HCT116 (cell line): Measurements from ENCODE around the gene ARL6IP4. TPM values are rescaled to one million over a fixed set of nuclear protein-coding genes. Genes with fewer than 3 reads are reported as not detected.

Experiments used
- ATAC-seq: fragments of 200-7000 bp; cut with Tn5 transposase; 2 replicates; pipeline ENCODE4 v1.9.1; 2020; ENCODE audit warnings: mild to moderate bottlenecking, moderate library complexity
- BruUV-seq: library from RNA; stranded (reverse); fragments of 400-500 nt; replicated peaks from 2 replicates; lab custom pipeline; 2021; lab: Mats Ljungman, UMichigan
- CTCF ChIA-PET: fragments of 300-600 bp; sonication (Branson Sonifier 250); formaldehyde crosslinking; loops from one replicate; lab custom pipeline; 2021; ENCODE audit warnings: antibody characterized with exemption; lab: Charles Lee
- POLR2A ChIA-PET: fragments of 300-600, 350-600 bp; sonication (Branson Sonifier 250); formaldehyde crosslinking; loops from one replicate; lab custom pipeline; 2021; ENCODE audit warnings: antibody characterized with exemption; lab: Charles Lee
- RAD21 ChIA-PET, 2 experiments: fragments of 300-600 bp; sonication (Branson Sonifier 250); formaldehyde crosslinking; loops; one replicate each; lab custom pipeline; 2023; ENCODE audit warnings: low total read pairs in 2 of 2; ENCODE audit not compliant: uncharacterized antibody in 2 of 2, unreplicated experiment in 2 of 2, low non-redundant PET in 1 of 2; lab: Charles Lee
- DNase-seq: peaks from one replicate; pipeline ENCODE4 v3.0.0-alpha.2; 2010; ENCODE audit warnings: low read depth, low spot score
- H2AFZ ChIP-seq: fragments of 200-600 bp; shearing (Covaris generic), sonication (generic); 2 replicates; pipeline ENCODE4 v1.6.1; 2017; ENCODE audit warnings: low read depth, mixed run types, mixed read lengths, antibody characterized with exemption, low read length; ENCODE audit not compliant: poor library complexity, severe bottlenecking
- H3K27ac ChIP-seq: 2 replicates; pipeline ENCODE4 v1.5.1; 2012; ENCODE audit warnings: low read depth, low read length
- H3K27me3 ChIP-seq: fragments of 200-600 bp; sonication (generic); 2 replicates; pipeline ENCODE4 v1.6.1; 2016; ENCODE audit warnings: mixed run types, low read length, mixed read lengths; ENCODE audit not compliant: insufficient read depth
- H3K36me3 ChIP-seq, 2 experiments: fragments of 200-500 bp in 1 of 2; fragments of 200-600 bp in 1 of 2; sonication (Bioruptor generic) in 1 of 2; sonication (generic) in 1 of 2; 2 replicates each; pipeline versions ENCODE4 v1.5.1 to v1.6.1; 2014 to 2016; ENCODE audit warnings: low read length in 2 of 2, inconsistent platforms in 1 of 2, mixed read lengths in 1 of 2, mixed run types in 1 of 2; ENCODE audit not compliant: insufficient read depth in 2 of 2, control insufficient read depth in 1 of 2
- H3K4me1 ChIP-seq, 2 experiments: fragments of 200-600 bp in 1 of 2; sonication (generic) in 1 of 2; 2 replicates each; pipeline versions ENCODE4 v1.5.1 to v1.6.1; 2012 to 2017; ENCODE audit warnings: low read length in 2 of 2, inconsistent platforms in 1 of 2, mild to moderate bottlenecking in 1 of 2, mixed read lengths in 1 of 2, mixed run types in 1 of 2, moderate library complexity in 1 of 2; ENCODE audit not compliant: insufficient read depth in 2 of 2, control insufficient read depth in 1 of 2
- H3K4me2 ChIP-seq: fragments of 200-600 bp; sonication (generic); 2 replicates; pipeline ENCODE4 v1.6.1; 2017; ENCODE audit warnings: mixed run types, low read length, mixed read lengths
- H3K4me3 ChIP-seq, 2 experiments: fragments of 200-600 bp in 1 of 2; sonication (generic) in 1 of 2; replicated peaks in 1 of 2; 2 replicates each; pipeline ENCODE4 v1.5.1; 2011 to 2016; ENCODE audit warnings: low read length in 2 of 2, control low read depth in 1 of 2, low read depth in 1 of 2, mild to moderate bottlenecking in 1 of 2, mixed read lengths in 1 of 2, mixed run types in 1 of 2
- H3K79me2 ChIP-seq: fragments of 200-600 bp; sonication (generic); 2 replicates; pipeline ENCODE4 v1.6.1; 2017; ENCODE audit warnings: mild to moderate bottlenecking, mixed run types, low read length, moderate library complexity, mixed read lengths; ENCODE audit not compliant: insufficient read depth
- H3K9ac ChIP-seq: fragments of 200-600 bp; sonication (generic); 2 replicates; pipeline ENCODE4 v1.6.1; 2016; ENCODE audit warnings: low read length, mixed read lengths
- H3K9me2 ChIP-seq: fragments of 200-600 bp; sonication (generic), shearing (Covaris generic); 2 replicates; pipeline ENCODE4 v1.6.1; 2017; ENCODE audit warnings: mixed run types, mild to moderate bottlenecking, moderate library complexity; ENCODE audit not compliant: insufficient read depth
- H3K9me3 ChIP-seq, 2 experiments: fragments of 200-500 bp in 1 of 2; fragments of 200-600 bp in 1 of 2; sonication (Bioruptor generic) in 1 of 2; sonication (generic) in 1 of 2; 2 replicates each; pipeline ENCODE4 v1.6.1; 2014 to 2017; ENCODE audit warnings: low read length in 2 of 2, mixed read lengths in 2 of 2, inconsistent platforms in 1 of 2, low read depth in 1 of 2, mild to moderate bottlenecking in 1 of 2, mixed run types in 1 of 2, moderate library complexity in 1 of 2; ENCODE audit not compliant: control insufficient read depth in 1 of 2, insufficient read depth in 1 of 2
- H4K20me1 ChIP-seq: fragments of 200-600 bp; sonication (generic), shearing (Covaris generic); 2 replicates; pipeline ENCODE4 v1.6.1; 2017; ENCODE audit warnings: mixed run types, mild to moderate bottlenecking, moderate library complexity; ENCODE audit not compliant: insufficient read depth
- CEBPB ChIP-seq: IDR thresholded peaks from 2 replicates; pipeline ENCODE4 v1.6.1; 2012; ENCODE audit warnings: low read depth
- EGR1 ChIP-seq: IDR thresholded peaks from 2 replicates; pipeline ENCODE4 v1.6.1; 2012; ENCODE audit warnings: low read depth
- ELF1 ChIP-seq: IDR thresholded peaks from 2 replicates; pipeline ENCODE4 v1.6.1; 2012; ENCODE audit warnings: low read depth, borderline replicate concordance
- EZH2 ChIP-seq: fragments of 200-600 bp; sonication (generic); IDR thresholded peaks from 2 replicates; pipeline ENCODE4 v1.6.1; 2017; ENCODE audit warnings: antibody characterized with exemption, mixed run types
- EZH2phosphoT487 ChIP-seq: fragments of 200-600 bp; IDR thresholded peaks from 2 replicates; pipeline ENCODE4 v1.6.1; 2018; ENCODE audit warnings: antibody characterized with exemption, borderline replicate concordance
- FOSL1 ChIP-seq: IDR thresholded peaks from 2 replicates; pipeline ENCODE4 v1.6.1; 2012; ENCODE audit warnings: low read depth
- JUND ChIP-seq: IDR thresholded peaks from 2 replicates; pipeline ENCODE4 v1.6.1; 2012
- POLR2AphosphoS5 ChIP-seq: IDR thresholded peaks from 2 replicates; pipeline ENCODE4 v1.6.1; 2011; ENCODE audit warnings: mild to moderate bottlenecking, low read depth, low read length, moderate library complexity
- SIN3A ChIP-seq: IDR thresholded peaks from 2 replicates; pipeline ENCODE4 v1.6.1; 2012; ENCODE audit warnings: low read depth
- SP1 ChIP-seq: IDR thresholded peaks from 2 replicates; pipeline ENCODE4 v1.6.1; 2012; ENCODE audit warnings: low read depth
- YY1 ChIP-seq: IDR thresholded peaks from 2 replicates; pipeline ENCODE4 v1.6.1; 2011; ENCODE audit warnings: low read length, low read depth, moderate library complexity, mild to moderate bottlenecking; ENCODE audit not compliant: insufficient replicate concordance; ENCODE audit errors: extremely low read depth
- ZFX ChIP-seq: fragments of 450-650 bp; IDR thresholded peaks from 2 replicates; pipeline ENCODE4 v1.6.1; 2017
- intact Hi-C: fragments of 100-400 bp; cut with micrococcal nuclease; formaldehyde crosslinking; loops from 2 replicates; pipeline ENCODE4 v1.10.0; 2022
- total RNA-seq: library from RNA; stranded (reverse); gene quantifications from one replicate; pipeline ENCODE4 v1.2.1, GENCODE V29; 2021; ENCODE audit not compliant: unreplicated experiment
- TF ChIP-seq, protein P1 (sequence below): IDR thresholded peaks from 2 replicates; pipeline ENCODE4 v1.6.1; 2011; ENCODE audit warnings: mild to moderate bottlenecking, low read length, moderate library complexity; ENCODE audit not compliant: insufficient replicate concordance; ENCODE audit errors: extremely low read depth
- TF ChIP-seq, protein P2 (sequence below): IDR thresholded peaks from 2 replicates; pipeline ENCODE4 v1.6.1; 2012

ARL6IP4 gene
- total RNA-seq, 1 experiment from 2014 or later, result 128 TPM

DNA sequence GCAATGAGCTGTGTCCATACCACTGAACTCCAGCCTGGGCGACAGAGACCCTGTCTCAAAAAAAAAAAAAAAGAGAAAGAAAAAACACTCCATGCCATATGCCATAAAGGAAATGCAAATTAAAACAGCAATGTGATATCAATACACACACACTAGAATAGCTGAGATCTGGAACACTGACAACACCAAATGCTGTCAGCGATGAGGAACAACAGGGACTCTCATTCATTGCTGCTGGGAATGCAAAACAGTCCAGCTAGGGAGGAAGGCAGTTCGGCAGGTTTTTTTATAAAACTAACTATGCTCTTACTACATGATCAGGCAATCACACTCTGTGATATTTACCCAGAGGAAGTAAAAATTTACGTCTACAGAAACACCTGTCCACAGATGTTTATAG is 10.8 kb upstream of the ARL6IP4 start:
- peaks cover 10 to 24% of the 10 kb centered on the region in 2 experiments for H3K4me1 ChIP-seq
- H3K4me3 ChIP-seq, result no peak overlapping the region
- intact Hi-C loops, result loop anchor here (5.0 to 10.0 kb wide), 2 partner anchors 175 to 633 kb away; partner anchors contain the start of gene DDX55
- no peak for DNase-seq
- H3K27ac ChIP-seq, result no peak overlapping the region
- H3K9ac ChIP-seq, result no peak overlapping the region
- H2AFZ ChIP-seq, result no peak overlapping the region
- CTCF ChIA-PET, result interaction anchor here (0.7 kb wide), 1 partner anchor 13 kb away, joined by 3 read pairs; no protein-coding TSS in a partner anchor
- H3K36me3 ChIP-seq, result no peaks in the 10 kb centered on the region
- TF ChIP-seq, protein P1, sequence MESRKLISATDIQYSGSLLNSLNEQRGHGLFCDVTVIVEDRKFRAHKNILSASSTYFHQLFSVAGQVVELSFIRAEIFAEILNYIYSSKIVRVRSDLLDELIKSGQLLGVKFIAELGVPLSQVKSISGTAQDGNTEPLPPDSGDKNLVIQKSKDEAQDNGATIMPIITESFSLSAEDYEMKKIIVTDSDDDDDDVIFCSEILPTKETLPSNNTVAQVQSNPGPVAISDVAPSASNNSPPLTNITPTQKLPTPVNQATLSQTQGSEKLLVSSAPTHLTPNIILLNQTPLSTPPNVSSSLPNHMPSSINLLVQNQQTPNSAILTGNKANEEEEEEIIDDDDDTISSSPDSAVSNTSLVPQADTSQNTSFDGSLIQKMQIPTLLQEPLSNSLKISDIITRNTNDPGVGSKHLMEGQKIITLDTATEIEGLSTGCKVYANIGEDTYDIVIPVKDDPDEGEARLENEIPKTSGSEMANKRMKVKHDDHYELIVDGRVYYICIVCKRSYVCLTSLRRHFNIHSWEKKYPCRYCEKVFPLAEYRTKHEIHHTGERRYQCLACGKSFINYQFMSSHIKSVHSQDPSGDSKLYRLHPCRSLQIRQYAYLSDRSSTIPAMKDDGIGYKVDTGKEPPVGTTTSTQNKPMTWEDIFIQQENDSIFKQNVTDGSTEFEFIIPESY, result no peak
- TF ChIP-seq SIN3A (no peak), YY1 (no peak), EGR1 (no peak), JUND (no peak), EZH2 (no peak), SP1 (no peak), ELF1 (no peak), POLR2AphosphoS5 (no peak), EZH2phosphoT487 (no peak), FOSL1 (no peak), ZFX (no peak), CEBPB (no peak)
- TF ChIP-seq, protein P2, sequence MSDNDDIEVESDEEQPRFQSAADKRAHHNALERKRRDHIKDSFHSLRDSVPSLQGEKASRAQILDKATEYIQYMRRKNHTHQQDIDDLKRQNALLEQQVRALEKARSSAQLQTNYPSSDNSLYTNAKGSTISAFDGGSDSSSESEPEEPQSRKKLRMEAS, result no peak
- TF ChIP-seq, all 23 proteins: peak for 0
- Histone ChIP-seq H4K20me1 (no peaks in the 10 kb centered on the region), H3K9me3 (no peaks in the 10 kb centered on the region), H3K79me2 (no peaks in the 10 kb centered on the region), H3K27me3 (no peaks in the 10 kb centered on the region), H3K9me2 (no peaks in the 10 kb centered on the region), H3K4me2 (no peak overlapping the region)
- no TSS peak for BruUV-seq
- ATAC-seq, result no peak
- ChIA-PET RAD21 (interaction anchor here in 1 of 2 experiments (0.7 kb wide), 1 partner anchor 150 kb away, joined by 3 read pairs; no protein-coding TSS in a partner anchor), POLR2A (interaction anchor here (0.6 to 2.3 kb wide), 3 partner anchors 121 to 786 kb away, joined by 3 to 10 read pairs (median 3); partner anchors contain the start of genes MPHOSPH9 and MTRFR)
